Astrocyte of the spinal cord (primary cell): Measurements from ENCODE around the gene RCAN3.
"Not testable (repeated sequence)": the region's sequence is repeated elsewhere in the genome, so short reads cannot be mapped to it uniquely, and the experiment has no call there.

Source experiments
- DNase-seq: peaks from one replicate; pipeline ENCODE4 v3.0.0; 2011; ENCODE audit warnings: low read depth, low spot score
- H3K4me3 ChIP-seq: 2 replicates; pipeline ENCODE4 v1.5.1; 2011; ENCODE audit warnings: low read depth, mild to moderate bottlenecking, low read length, moderate library complexity
- CTCF ChIP-seq: IDR thresholded peaks from 2 replicates; pipeline ENCODE4 v1.5.1; 2012; ENCODE audit warnings: low read depth, mild to moderate bottlenecking, low read length, inconsistent platforms
- in situ Hi-C: cut with HindIII; loops from 2 replicates; pipeline ENCODE4 v1.10.0; 2017; ENCODE audit warnings: low sequenced_read_pairs

RCAN3 gene

GRCh38 chr1:24525606-24526005, 23.0 kb downstream of the RCAN3 start:
- no peak for TF ChIP-seq CTCF
- in situ Hi-C loops = no loop called here
- DNase-seq = no peak
- no peak overlapping the region for H3K4me3 ChIP-seq

GRCh38 chr1:24526045-24526444, 23.4 kb downstream of the RCAN3 start:
- TF ChIP-seq CTCF = no peak
- no peak overlapping the region for H3K4me3 ChIP-seq
- DNase-seq = no peak
- in situ Hi-C loops = no loop called here

- H3K4me3 ChIP-seq = no peak overlapping the region
- DNase-seq = peak; percentile 7
- in situ Hi-C loops = no loop called here
- peak; percentile 62 for TF ChIP-seq CTCF
Observed at GRCh38 chr1:24526940-24527542, 24.4 kb downstream of the RCAN3 start.

GRCh38 chr1:24528744-24529143, 26.1 kb downstream of the RCAN3 start:
- DNase-seq = no peak
- no peak for TF ChIP-seq CTCF
- in situ Hi-C loops = no loop called here
- H3K4me3 ChIP-seq = no peak overlapping the region

- DNase-seq, in situ Hi-C loops, H3K4me3 ChIP-seq: not testable (repeated sequence)
Observed at GRCh38 chr1:24529292-24529691, 26.7 kb downstream of the RCAN3 start.

- no peak for TF ChIP-seq CTCF
- in situ Hi-C loops = no loop called here
- no peak overlapping the region for H3K4me3 ChIP-seq
- DNase-seq = no peak
Observed at GRCh38 chr1:24535021-24535424, 32.4 kb downstream of the RCAN3 start.

GRCh38 chr1:24535778-24536177, 33.1 kb downstream of the RCAN3 start:
- no peak overlapping the region for H3K4me3 ChIP-seq
- no peak for DNase-seq
- in situ Hi-C loops = no loop called here
- no peak for TF ChIP-seq CTCF
